ENCODE results near the gene PMIS2.

Gene PMIS2

GRCh38 chr19:35633727-35634440, 47.9 kb downstream of the PMIS2 start:
- no peak for DNase-seq

DNA sequence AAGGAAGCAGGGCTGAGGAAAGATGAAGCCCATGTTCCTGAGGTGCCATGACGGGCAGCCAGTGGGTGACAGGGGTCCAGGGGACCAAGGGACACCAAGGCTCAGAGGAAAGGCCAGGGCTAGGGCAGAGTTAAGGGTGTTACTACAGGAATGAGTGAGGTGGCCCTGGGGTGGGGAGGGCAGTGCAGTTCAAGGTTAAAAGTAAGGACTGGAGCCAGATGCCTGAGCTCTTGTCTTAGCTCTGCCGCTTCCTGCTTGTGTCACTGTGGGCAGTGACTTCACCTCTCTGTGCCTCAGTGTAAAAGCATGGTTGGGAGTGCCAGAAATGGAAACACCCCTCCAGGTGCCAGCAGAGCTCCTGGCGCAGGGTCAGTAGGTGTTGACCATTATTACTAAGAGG, 50.7 kb downstream of the PMIS2 start:
- no peak for DNase-seq

All from bone marrow (tissue), 2 donors.